GM18507 (cell line): ENCODE data around the gene ADCY1.
A peak's percentile ranks its signal among the peaks of the same experiment; 100 is the strongest.
"Not testable (repeated sequence)": the region's sequence is repeated elsewhere in the genome, so short reads cannot be mapped to it uniquely, and the experiment has no call there.

Source experiments
- DNase-seq: peaks from one replicate; pipeline ENCODE4 v3.0.0; 2011; ENCODE audit warnings: low read depth; ENCODE audit not compliant: insufficient read length; ENCODE audit errors: extremely low spot score
- FAIRE-seq: peaks from 2 replicates; lab custom pipeline; 2011; peaks lifted over from hg19 to GRCh38; lab: Jason Lieb, UNC

ADCY1 gene

DNA sequence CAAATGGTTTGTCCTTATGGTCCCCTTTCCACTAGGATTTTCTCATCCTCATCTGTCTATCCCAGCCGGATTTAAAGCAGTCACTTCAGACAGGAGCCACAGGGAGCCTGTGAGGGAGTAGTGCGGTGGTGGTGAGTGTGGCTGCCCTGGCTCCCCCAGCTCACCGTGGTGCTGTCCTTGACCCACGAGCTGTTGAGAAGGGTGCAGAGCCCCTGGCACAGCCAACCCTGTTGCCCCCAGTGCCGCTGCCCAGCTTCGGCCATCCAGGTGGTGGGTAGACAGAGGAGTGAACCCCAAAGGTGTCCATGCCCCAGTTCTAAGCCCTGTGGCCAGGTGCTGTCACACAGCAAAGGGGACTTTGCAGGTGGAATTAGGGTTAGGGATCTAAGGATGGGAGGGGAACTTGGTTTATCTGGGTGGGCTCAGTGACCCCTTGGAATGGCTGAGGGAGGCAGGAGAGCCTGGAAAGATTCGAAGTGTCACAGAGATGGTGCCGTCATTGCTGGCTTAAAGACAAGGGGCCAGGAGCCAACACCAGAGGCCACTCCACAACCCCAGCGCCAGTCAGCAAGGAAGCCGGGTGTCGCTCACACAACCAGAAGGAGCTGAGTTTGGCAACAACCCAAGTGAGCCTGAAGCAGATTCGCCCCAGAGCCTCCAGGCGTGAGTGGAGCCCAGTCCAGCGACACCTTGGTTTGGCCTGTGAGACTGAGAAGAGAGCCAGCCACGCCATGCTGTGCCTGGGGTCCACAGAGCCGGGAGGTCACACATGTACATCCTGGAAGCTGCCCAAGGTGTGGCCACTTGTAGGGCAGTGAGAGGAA is 142.4 kb downstream of the ADCY1 start:
- DNase-seq (no peak), FAIRE-seq (no peak)

DNA sequence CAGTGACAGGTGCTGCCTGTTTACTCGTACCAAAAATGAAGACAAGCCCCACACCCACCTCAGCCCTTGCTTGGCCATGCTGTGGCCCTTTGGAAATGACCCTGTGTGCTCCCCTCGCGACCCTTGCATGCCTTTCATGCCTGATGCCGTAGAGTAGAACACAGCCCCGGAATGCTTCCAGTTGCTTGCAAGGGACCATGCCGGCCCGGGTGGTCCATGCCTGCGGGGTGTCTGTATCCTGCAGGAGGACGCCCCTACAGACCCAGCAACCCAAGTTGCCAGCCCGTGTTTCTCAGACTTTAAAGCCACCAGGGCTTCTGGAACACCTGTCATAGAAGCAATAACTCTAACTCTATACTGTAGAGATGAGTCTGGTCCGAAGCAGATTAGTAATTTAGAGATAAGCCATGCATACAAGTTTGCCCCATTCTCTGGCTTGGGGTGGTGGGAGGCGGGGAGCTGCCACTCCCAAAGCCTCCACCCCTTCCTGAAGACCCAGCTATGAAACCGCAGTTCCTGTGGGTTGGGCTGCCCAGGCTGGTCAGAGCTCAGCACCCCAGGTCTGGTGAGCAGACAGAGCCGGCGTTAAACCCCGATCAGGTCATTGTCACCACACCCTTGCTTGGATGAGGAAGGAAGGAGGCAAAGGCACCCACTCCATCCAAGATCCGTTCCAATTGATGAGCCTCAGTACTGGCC is 143.5 kb downstream of the ADCY1 start:
- FAIRE-seq (no peak), DNase-seq (no peak)

GRCh38 chr7:45718464-45719330 is 144.5 kb downstream of the ADCY1 start:
- DNase-seq = no peak
- no peak for FAIRE-seq

- DNase-seq (no peak), FAIRE-seq (no peak)
Measured at GRCh38 chr7:45720989-45721388, 146.8 kb downstream of the ADCY1 start.

- no peak for DNase-seq
- FAIRE-seq = no peak
Measured at GRCh38 chr7:45721686-45722598, 147.8 kb downstream of the ADCY1 start.

DNA sequence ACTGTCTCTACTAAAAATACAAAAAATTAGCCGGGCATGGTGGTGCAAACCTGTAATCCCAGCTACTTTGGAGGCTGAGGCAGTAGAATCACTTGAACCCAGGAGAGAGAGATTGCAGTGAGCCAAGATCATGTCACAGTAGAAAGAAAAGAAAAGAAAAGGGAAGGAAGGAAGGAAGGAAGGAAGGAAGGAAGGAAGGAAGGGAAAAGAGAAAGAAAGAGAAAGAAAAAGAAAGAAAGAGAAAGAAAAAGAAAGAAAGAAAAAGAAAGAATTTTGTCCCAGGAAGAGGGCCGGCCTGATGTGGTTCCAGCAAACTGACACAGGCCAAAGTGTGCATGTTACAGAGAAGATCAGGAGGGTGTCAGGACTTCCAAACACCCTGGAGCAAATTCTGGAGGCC is 151.1 kb downstream of the ADCY1 start:
- FAIRE-seq, DNase-seq: not testable (repeated sequence)

- DNase-seq = no peak
- no peak for FAIRE-seq
Measured at GRCh38 chr7:45726883-45727282, 152.7 kb downstream of the ADCY1 start.

GRCh38 chr7:45731692-45732443 is 157.7 kb downstream of the ADCY1 start:
- FAIRE-seq, DNase-seq: not testable (repeated sequence)

DNA sequence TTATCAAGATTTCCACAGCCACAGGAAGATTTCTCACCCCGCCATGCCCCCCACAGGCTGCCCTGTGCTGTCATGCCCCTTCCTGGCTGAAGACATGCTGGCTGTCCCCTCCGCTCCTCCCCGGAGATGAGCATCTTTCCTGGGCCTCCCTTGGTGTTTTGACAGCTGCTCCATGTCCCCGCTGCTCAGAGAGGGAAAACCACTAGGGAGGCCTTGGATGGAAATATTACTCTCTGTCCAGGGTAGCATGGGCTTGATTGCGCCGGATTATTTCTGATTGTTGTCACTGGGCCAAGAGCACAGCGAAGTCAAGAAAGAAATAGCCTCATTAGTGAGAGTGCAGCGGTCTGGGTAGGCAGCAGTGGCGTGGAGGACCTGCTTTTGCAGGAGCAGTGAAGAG is 164.8 kb downstream of the ADCY1 start:
- not testable (repeated sequence) for DNase-seq, FAIRE-seq

DNA sequence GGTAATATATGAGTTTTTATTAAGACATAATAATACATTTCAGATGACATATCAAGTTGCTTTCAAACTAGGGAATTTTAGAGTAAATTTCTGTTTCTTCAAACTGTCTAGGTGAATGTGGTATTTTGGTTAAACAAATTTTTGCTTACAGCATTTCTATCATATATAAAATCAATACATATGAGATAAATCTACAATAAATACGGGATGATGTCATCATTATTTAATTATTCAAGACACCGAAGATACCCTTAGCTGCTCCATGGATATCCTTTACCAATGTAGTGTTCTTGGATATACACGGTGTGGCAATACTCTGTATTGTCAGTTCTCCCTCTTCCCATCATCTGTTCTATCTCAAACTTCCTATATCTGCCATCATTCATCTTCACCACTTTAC is 166.4 kb downstream of the ADCY1 start:
- DNase-seq, FAIRE-seq: not testable (repeated sequence)

DNA sequence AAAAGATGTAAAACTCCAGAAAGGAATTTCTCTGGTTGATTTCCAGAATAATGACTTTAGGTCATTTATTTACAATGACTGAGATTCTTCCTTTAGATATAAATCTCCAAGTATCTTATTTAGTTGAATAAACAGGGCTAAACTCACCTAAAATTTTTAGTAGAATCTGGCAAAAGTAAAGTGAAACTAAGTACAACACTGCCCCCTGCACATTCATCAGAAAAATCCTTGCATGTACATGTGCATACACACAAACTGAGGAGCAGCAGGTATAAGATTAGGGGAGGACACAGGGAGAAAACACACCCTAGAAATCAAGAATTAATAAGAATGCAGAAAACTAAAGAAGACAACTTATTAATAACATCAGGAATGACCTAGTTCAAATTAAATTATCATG is 174.8 kb downstream of the ADCY1 start:
- not testable (repeated sequence) for DNase-seq
- peak; percentile 15 for FAIRE-seq

DNA sequence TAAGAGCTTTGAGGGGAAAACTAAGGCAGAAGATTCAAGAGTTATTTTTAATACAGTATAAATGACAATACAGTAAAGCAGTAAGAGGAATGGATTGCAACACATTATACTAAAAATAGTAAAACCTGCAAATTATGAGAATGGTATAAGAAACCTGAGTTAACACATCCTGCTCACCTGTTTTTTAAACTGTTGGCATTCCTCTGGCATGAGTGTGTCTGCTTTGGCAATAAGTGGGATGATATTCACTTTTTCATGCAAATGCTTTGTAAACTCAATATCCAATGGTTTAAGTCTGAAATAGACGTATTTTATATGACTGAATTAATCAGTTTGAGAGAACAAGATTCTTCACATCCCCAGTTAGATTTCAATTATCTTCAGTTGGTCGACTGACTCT is 177.2 kb downstream of the ADCY1 start:
- DNase-seq, FAIRE-seq: not testable (repeated sequence)

GRCh38 chr7:45756333-45756732 is 182.2 kb downstream of the ADCY1 start:
- FAIRE-seq, DNase-seq: not testable (repeated sequence)

GRCh38 chr7:45756757-45757156 is 182.6 kb downstream of the ADCY1 start:
- not testable (repeated sequence) for FAIRE-seq, DNase-seq

DNA sequence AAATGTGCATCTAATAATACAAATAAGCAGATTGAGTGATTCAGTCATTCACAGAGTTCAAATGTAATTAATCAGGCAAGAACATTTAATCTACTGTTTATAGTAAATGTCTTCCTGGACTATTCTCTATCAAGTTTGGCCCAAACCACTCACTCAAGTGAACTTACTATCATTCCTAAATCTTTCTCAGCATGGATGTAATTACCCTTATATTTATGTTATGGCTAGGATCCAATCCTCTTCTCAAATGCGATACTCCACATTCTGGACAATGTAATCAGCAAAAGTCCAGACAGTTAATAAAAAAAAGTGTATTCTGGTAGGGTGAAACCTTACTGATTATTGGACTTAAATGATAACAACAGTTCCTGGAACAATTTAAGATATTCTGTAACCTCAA is 185.3 kb downstream of the ADCY1 start:
- FAIRE-seq, DNase-seq: not testable (repeated sequence)

DNA sequence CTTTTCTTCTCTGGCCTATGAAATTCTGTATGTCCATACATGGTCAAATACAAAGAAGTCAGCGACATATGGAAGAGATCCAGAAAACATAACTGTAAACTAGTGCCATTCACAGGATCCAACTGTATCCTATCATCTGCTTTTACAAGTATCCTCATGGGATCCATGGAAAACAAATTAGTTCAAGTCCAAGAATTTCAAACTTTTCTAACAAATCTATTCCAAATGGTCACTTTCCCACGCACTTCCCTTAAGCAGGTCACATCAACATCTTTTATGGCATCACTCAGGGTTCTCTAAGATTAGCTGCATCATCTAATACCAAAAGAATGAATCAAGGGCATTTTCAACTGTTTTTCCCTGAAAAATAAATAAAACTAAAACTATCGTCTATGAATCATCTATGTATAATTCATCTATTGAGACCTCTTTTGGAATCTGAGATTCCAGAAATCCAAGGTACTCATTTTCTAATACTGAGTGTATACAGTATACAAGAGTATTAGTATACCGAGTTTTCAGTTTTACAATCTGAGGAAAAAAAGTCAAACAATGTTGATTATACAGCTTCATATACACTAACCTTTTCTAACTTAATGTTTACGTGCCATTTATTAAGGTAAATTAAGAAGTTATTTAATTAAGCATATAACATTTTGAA is 187.5 kb downstream of the ADCY1 start:
- FAIRE-seq, DNase-seq: not testable (repeated sequence)

DNA sequence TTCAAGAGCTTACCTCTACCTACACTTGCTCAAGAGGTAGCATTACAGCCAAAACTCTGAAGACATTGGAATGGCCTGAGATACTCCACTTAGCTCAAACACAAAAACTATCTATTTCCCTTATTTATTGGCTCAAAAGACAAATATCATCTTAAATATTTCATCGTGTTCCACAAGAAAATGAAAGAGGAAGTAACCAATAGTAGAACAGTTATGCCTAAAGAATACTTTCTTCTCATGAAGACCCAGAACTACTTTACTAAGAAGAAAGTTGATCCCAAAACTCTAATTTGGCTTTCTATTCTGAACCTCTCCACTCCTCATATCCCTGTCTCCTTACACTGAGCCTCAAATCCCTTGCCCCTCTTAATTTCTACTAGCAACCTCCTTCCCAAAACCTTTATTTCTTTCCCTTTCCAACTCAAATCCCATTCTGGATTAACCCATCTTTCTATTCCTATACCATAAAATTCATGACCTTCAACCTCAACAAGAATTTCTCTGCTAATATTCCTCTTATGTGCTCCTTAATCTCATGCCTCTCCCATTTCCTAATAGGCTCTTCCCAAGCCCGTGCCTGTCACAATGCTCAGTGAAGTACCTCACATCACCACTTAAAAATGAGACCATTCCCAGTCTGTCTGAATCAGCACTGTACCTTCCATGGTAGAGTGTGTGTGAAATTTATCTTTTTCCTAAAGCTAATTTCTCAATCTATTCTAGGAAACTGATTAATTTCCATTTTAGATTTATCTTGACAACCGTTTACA is 188.2 kb downstream of the ADCY1 start:
- DNase-seq, FAIRE-seq: not testable (repeated sequence)
